Smooth muscle cell (in vitro differentiated cells): ENCODE results near the gene MAP2K1. TPM values are rescaled to one million over a fixed set of nuclear protein-coding genes. Genes with fewer than 3 reads are reported as not detected.

ENCODE experiments used
- DNase-seq: peaks from one replicate; lab custom pipeline; 2025; ENCODE audit not compliant: unreplicated experiment; lab: John Stamatoyannopoulos, UW
- H2AFZ ChIP-seq: fragments of 200-600 bp; sonication (generic); 2 replicates; pipeline ENCODE4 v1.6.0; 2016; ENCODE audit warnings: antibody characterized with exemption, low read depth, mild to moderate bottlenecking
- H3F3A ChIP-seq: fragments of 200-600 bp; sonication (generic); 2 replicates; pipeline ENCODE4 v1.6.0; 2017; ENCODE audit warnings: antibody characterized with exemption, low read depth
- H3K27ac ChIP-seq: fragments of 200-600 bp; sonication (generic); 2 replicates; pipeline ENCODE4 v1.5.1; 2016; ENCODE audit warnings: low read depth, mild to moderate bottlenecking
- H3K27me3 ChIP-seq: fragments of 200-600 bp; sonication (generic); 2 replicates; pipeline ENCODE4 v1.6.1; 2016; ENCODE audit warnings: low read depth, mild to moderate bottlenecking
- H3K36me3 ChIP-seq: fragments of 200-600 bp; sonication (generic); 2 replicates; pipeline ENCODE4 v1.5.1; 2016; ENCODE audit warnings: low read depth
- H3K4me1 ChIP-seq: fragments of 200-600 bp; sonication (generic); 2 replicates; pipeline ENCODE4 v1.5.1; 2016; ENCODE audit warnings: low read depth
- H3K4me2 ChIP-seq: fragments of 200-600 bp; sonication (generic); 2 replicates; pipeline ENCODE4 v1.6.0; 2016; ENCODE audit warnings: mild to moderate bottlenecking
- H3K4me3 ChIP-seq: fragments of 200-600 bp; sonication (generic); 2 replicates; pipeline ENCODE4 v1.5.1; 2016; ENCODE audit warnings: mild to moderate bottlenecking
- H3K79me2 ChIP-seq: fragments of 200-600 bp; sonication (generic); 2 replicates; pipeline ENCODE4 v1.6.0; 2016; ENCODE audit warnings: low read depth, mild to moderate bottlenecking
- H3K9ac ChIP-seq: fragments of 200-600 bp; sonication (generic); 2 replicates; pipeline ENCODE4 v1.6.0; 2016; ENCODE audit warnings: low read depth
- H3K9me3 ChIP-seq: fragments of 200-600 bp; sonication (generic); replicated peaks from 2 replicates; pipeline ENCODE4 v1.5.1; 2016; ENCODE audit warnings: low read depth
- H4K20me1 ChIP-seq: fragments of 200-600 bp; sonication (generic); 2 replicates; pipeline ENCODE4 v1.6.0; 2016; ENCODE audit warnings: low read depth
- CTCF ChIP-seq: fragments of 200-600 bp; sonication (generic); IDR thresholded peaks from 2 replicates; pipeline ENCODE4 v1.5.1; 2017; ENCODE audit warnings: borderline replicate concordance, mild to moderate bottlenecking, antibody characterized with exemption; ENCODE audit not compliant: insufficient read depth, poor library complexity, severe bottlenecking
- WGBS: methylation state at CpG from one replicate; pipeline ENCODE4 v1.1.7; 2016; ENCODE audit warnings: low lambda C conversion rate; 5-methylcytosine and 5-hydroxymethylcytosine counted together
- polyA plus RNA-seq: library from polyadenylated mRNA; unstranded; fragments of >200 nt; fragmentation: Nextera tagmentation; extraction: Ambion mirVana; gene quantifications from 2 replicates; pipeline ENCODE4 v1.2.1, GENCODE V29; 2016
- total RNA-seq: library from RNA; depleted of rRNA; stranded (reverse); fragments of >200 nt; gene quantifications from 2 replicates; pipeline ENCODE4 v1.2.3, GENCODE V29; 2014

Gene MAP2K1
- total and polyA plus RNA-seq, 2 experiments from 2014 or later, result 50.4 to 62.9 TPM

- Histone ChIP-seq H3K79me2 (peaks cover 97% of the 10 kb centered on the region), H4K20me1 (peaks cover 97% of the 10 kb centered on the region), H2AFZ (no peak overlapping the region), H3K27me3 (no peaks in the 10 kb centered on the region), H3F3A (no peaks in the 10 kb centered on the region), H3K4me1 (no peaks in the 10 kb centered on the region), H3K36me3 (no peaks in the 10 kb centered on the region), H3K9ac (no peak overlapping the region), H3K4me2 (no peak overlapping the region), H3K27ac (no peak overlapping the region), H3K4me3 (no peak overlapping the region), H3K9me3 (no peaks in the 10 kb centered on the region)
- no peak for TF ChIP-seq CTCF
- 100% methylated on average over 1 of the region's 1 CpG for WGBS
- no peak for DNase-seq
Measured at GRCh38 chr15:66394472-66394871, 7.8 kb downstream of the MAP2K1 start.

GRCh38 chr15:66394915-66395314 is 8.2 kb downstream of the MAP2K1 start:
- H2AFZ ChIP-seq, result no peak overlapping the region
- H3K4me3 ChIP-seq, result no peak overlapping the region
- H4K20me1 ChIP-seq, result peaks cover 97% of the 10 kb centered on the region
- no peak overlapping the region for H3K9ac ChIP-seq
- no peak for TF ChIP-seq CTCF
- WGBS, result 73% methylated on average over 1 of the region's 1 CpG
- no peak overlapping the region for H3K27ac ChIP-seq
- H3K4me1 ChIP-seq, result no peaks in the 10 kb centered on the region
- H3K36me3 ChIP-seq, result no peaks in the 10 kb centered on the region
- peaks cover 97% of the 10 kb centered on the region for H3K79me2 ChIP-seq
- H3K4me2 ChIP-seq, result no peak overlapping the region
- no peaks in the 10 kb centered on the region for H3F3A ChIP-seq
- no peak for DNase-seq
- H3K27me3 ChIP-seq, result no peaks in the 10 kb centered on the region
- H3K9me3 ChIP-seq, result no peaks in the 10 kb centered on the region

- H4K20me1 ChIP-seq, result peaks cover 97% of the 10 kb centered on the region
- H3K4me3 ChIP-seq, result no peak overlapping the region
- H3K79me2 ChIP-seq, result peaks cover 97% of the 10 kb centered on the region
- 90% methylated on average over 8 of the region's 8 CpGs for WGBS
- H3K27me3 ChIP-seq, result no peaks in the 10 kb centered on the region
- H3F3A ChIP-seq, result no peaks in the 10 kb centered on the region
- H3K27ac ChIP-seq, result no peak overlapping the region
- H3K36me3 ChIP-seq, result no peaks in the 10 kb centered on the region
- no peak for TF ChIP-seq CTCF
- no peaks in the 10 kb centered on the region for H3K9me3 ChIP-seq
- H2AFZ ChIP-seq, result no peak overlapping the region
- peaks cover 7% of the 10 kb centered on the region for H3K4me1 ChIP-seq
- H3K4me2 ChIP-seq, result no peak overlapping the region
- DNase-seq, result no peak
- H3K9ac ChIP-seq, result no peak overlapping the region
Measured at GRCh38 chr15:66399276-66399675, 12.6 kb downstream of the MAP2K1 start.

- Histone ChIP-seq H4K20me1 (peaks cover 97% of the 10 kb centered on the region), H3K4me3 (no peak overlapping the region), H3F3A (no peaks in the 10 kb centered on the region), H3K27ac (no peak overlapping the region), H3K79me2 (peaks cover 97% of the 10 kb centered on the region), H3K4me1 (peaks cover 7% of the 10 kb centered on the region), H3K9me3 (no peaks in the 10 kb centered on the region), H3K27me3 (no peaks in the 10 kb centered on the region), H3K9ac (no peak overlapping the region), H3K4me2 (no peak overlapping the region), H2AFZ (no peak overlapping the region), H3K36me3 (no peaks in the 10 kb centered on the region)
- 98% methylated on average over 3 of the region's 3 CpGs for WGBS
- TF ChIP-seq CTCF, result no peak
- DNase-seq, result no peak
Measured at GRCh38 chr15:66400351-66400774, 13.7 kb downstream of the MAP2K1 start.
